SW 1271 (cell line): ENCODE data around the gene TLCD4.
"Not testable (repeated sequence)": the region's sequence is repeated elsewhere in the genome, so short reads cannot be mapped to it uniquely, and the experiment has no call there.

Experiments used
- DNase-seq, 2 experiments: peaks; one replicate each; lab custom pipeline; 2025; lab: John Stamatoyannopoulos, UW

The TLCD4 gene

DNA sequence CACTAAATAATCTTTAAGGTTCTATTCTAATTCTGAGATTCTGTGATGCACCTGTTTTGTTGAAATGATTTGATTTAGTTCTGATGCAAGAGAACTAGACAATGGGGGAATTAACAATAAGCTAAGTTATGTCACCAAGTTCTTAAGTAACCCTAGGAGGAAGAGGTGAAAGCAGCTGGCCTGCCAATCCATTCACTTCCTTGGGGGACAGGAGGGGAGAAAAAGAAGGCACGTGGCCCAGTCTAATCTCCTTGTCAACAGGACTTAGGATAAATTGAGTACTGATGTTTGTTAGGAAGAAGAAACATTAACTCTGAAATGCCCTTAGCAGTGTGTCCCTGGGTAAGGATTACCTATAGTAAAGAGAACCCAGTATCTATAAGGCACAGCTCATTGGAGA lies 36.9 kb downstream of the TLCD4 start:
- DNase-seq, result no peak

DNA sequence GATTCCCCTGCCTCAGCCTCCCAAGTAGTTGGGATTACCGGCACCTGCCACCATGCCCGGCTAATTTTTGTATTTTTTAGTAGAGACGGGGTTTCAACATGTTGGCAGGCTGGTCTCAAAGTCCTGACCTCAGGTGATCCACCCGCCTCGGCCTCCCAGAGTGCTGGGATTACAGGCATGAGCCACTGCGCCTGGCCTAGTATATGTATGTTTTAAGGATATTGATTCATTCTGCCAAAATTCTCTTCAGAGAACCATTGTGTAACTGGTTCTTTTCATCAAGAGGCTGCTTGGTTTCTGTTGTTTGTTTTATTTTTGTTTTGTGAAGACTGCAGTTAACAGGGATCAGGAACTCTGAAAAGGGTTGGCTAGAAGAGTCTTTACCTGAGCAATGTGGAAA lies 48.4 kb downstream of the TLCD4 start:
- DNase-seq, result not testable (repeated sequence)
